Measurements from ENCODE around the gene DOC2A.

GRCh38 chr16:30022887-30023286 lies 12.1 kb upstream of the DOC2A start, which contains the start of gene C16orf92:
- no peak for TF ChIP-seq CTCF (IDR thresholded peaks at IDR 0.05; ENCODE audit: low read length)
- TF ChIP-seq EZH2 (IDR thresholded peaks at IDR 0.05; ENCODE audit: borderline replicate concordance, low read length), result no peak
